GM23338 (cell line): ENCODE measurements around the gene ADAMTS14. TPM values are rescaled to one million over a fixed set of nuclear protein-coding genes. Genes with fewer than 3 reads are reported as not detected.
A peak's percentile ranks its signal among the peaks of the same experiment; 100 is the strongest.

Experiments
- ATAC-seq: fragments of 200-7000 bp; cut with Tn5 transposase; 3 replicates; pipeline ENCODE4 v1.9.1; 2020
- DNase-seq: peaks from one replicate; pipeline ENCODE4 v3.0.0-alpha.2; 2015; ENCODE audit warnings: low spot score
- H2AFZ ChIP-seq: fragments of 200-600 bp; sonication (generic); 2 replicates; pipeline ENCODE4 v1.8.0; 2016; ENCODE audit warnings: antibody characterized with exemption, mild to moderate bottlenecking, moderate library complexity
- H3F3A ChIP-seq: fragments of 200-600 bp; sonication (generic); replicated peaks from 2 replicates; pipeline ENCODE4 v1.8.0; 2017; ENCODE audit warnings: antibody characterized with exemption, mixed run types, low read depth
- H3K27ac ChIP-seq: fragments of 200-600 bp; sonication (generic); 2 replicates; pipeline ENCODE4 v1.6.1; 2016; ENCODE audit warnings: low read depth
- H3K27me3 ChIP-seq: fragments of 200-600 bp; sonication (generic); 2 replicates; pipeline ENCODE4 v1.8.0; 2016; ENCODE audit warnings: mild to moderate bottlenecking, mixed run types, moderate library complexity; ENCODE audit not compliant: insufficient read depth
- H3K36me3 ChIP-seq: fragments of 200-600 bp; sonication (generic); 2 replicates; pipeline ENCODE4 v1.8.0; 2016; ENCODE audit warnings: mild to moderate bottlenecking; ENCODE audit not compliant: insufficient read depth
- H3K4me1 ChIP-seq: fragments of 200-600 bp; sonication (generic); 2 replicates; pipeline ENCODE4 v1.8.0; 2016; ENCODE audit warnings: mild to moderate bottlenecking, moderate library complexity; ENCODE audit not compliant: insufficient read depth
- H3K4me2 ChIP-seq: fragments of 200-600 bp; sonication (generic); 2 replicates; pipeline ENCODE4 v1.7.1; 2017; ENCODE audit warnings: mixed run types
- H3K4me3 ChIP-seq: fragments of 200-600 bp; sonication (generic); 2 replicates; pipeline ENCODE4 v1.6.1; 2016; ENCODE audit warnings: mixed run types
- H3K79me2 ChIP-seq: fragments of 200-600 bp; sonication (generic); replicated peaks from 2 replicates; pipeline ENCODE4 v1.8.0; 2017; ENCODE audit warnings: mild to moderate bottlenecking; ENCODE audit not compliant: insufficient read depth
- H3K9me2 ChIP-seq: fragments of 200-600 bp; sonication (generic); 2 replicates; pipeline ENCODE4 v1.8.0; 2017; ENCODE audit not compliant: insufficient read depth
- H4K20me1 ChIP-seq: fragments of 200-600 bp; sonication (generic); replicated peaks from 2 replicates; pipeline ENCODE4 v1.8.0; 2017; ENCODE audit warnings: mild to moderate bottlenecking; ENCODE audit not compliant: insufficient read depth
- H3K27ac Mint-ChIP-seq: 2 replicates; pipeline ENCODE4 v1.8.0; 2020; ENCODE audit warnings: inconsistent platforms, mild to moderate bottlenecking, moderate library complexity, mixed read lengths
- H3K27me3 Mint-ChIP-seq: 3 replicates; pipeline ENCODE4 v1.8.0; 2022; ENCODE audit warnings: low read depth, mild to moderate bottlenecking, moderate library complexity, mixed read lengths, inconsistent platforms; ENCODE audit not compliant: insufficient read depth, poor library complexity
- H3K36me3 Mint-ChIP-seq: 3 replicates; pipeline ENCODE4 v1.8.0; 2021; ENCODE audit warnings: low read depth, mild to moderate bottlenecking, inconsistent platforms, moderate library complexity, mixed read lengths
- H3K4me1 Mint-ChIP-seq: 3 replicates; pipeline ENCODE4 v1.8.0; 2020; ENCODE audit warnings: mild to moderate bottlenecking, inconsistent platforms, mixed read lengths
- H3K4me3 Mint-ChIP-seq: 3 replicates; pipeline ENCODE4 v1.8.0; 2021; ENCODE audit warnings: moderate library complexity, mild to moderate bottlenecking, inconsistent platforms, mixed read lengths
- H3K9me3 Mint-ChIP-seq: 3 replicates; pipeline ENCODE4 v1.8.0; 2020; ENCODE audit warnings: moderate library complexity, mild to moderate bottlenecking, inconsistent platforms, mixed read lengths
- CREB1 ChIP-seq: fragments of 250-450 bp; sonication (Bioruptor Pico); IDR thresholded peaks from 2 replicates; pipeline ENCODE4 v1.5.0; 2020; ENCODE audit warnings: low read depth, mild to moderate bottlenecking, moderate library complexity
- CTCF ChIP-seq, 2 experiments: fragments of 200-600 bp in 1 of 2; sonication (generic) in 1 of 2; conservative IDR thresholded peaks; 2 replicates each; pipeline versions ENCODE4 v1.5.1 to v1.6.1; 2016 to 2017; ENCODE audit warnings: antibody characterized with exemption in 2 of 2, low read depth in 2 of 2, mild to moderate bottlenecking in 2 of 2, moderate library complexity in 1 of 2
- ETS1 ChIP-seq: IDR thresholded peaks from 2 replicates; pipeline ENCODE4 v1.6.1; 2016; ENCODE audit warnings: antibody characterized with exemption
- EZH2 ChIP-seq: fragments of 200-600 bp; sonication (generic); IDR thresholded peaks from one replicate; pipeline ENCODE4 v1.8.0; 2017; ENCODE audit warnings: antibody characterized with exemption, mild to moderate bottlenecking, low read depth; ENCODE audit not compliant: unreplicated experiment
- NANOG ChIP-seq: IDR thresholded peaks from 2 replicates; pipeline ENCODE4 v1.6.1; 2016; ENCODE audit warnings: antibody characterized with exemption, borderline replicate concordance
- POLR2AphosphoS5 ChIP-seq: IDR thresholded peaks from 2 replicates; pipeline ENCODE4 v1.6.1; 2016; ENCODE audit warnings: antibody characterized with exemption, low read depth
- STAT1 ChIP-seq: IDR thresholded peaks from one replicate; pipeline ENCODE4 v1.6.1; 2016; ENCODE audit warnings: antibody characterized with exemption; ENCODE audit not compliant: unreplicated experiment
- ZNF114 ChIP-seq: fragments of 250-450 bp; sonication (Bioruptor Pico); IDR thresholded peaks from 2 replicates; pipeline ENCODE4 v1.5.0; 2020; ENCODE audit warnings: mild to moderate bottlenecking, moderate library complexity
- ZNF331 ChIP-seq: fragments of 250-450 bp; sonication (Bioruptor Pico); IDR thresholded peaks from 2 replicates; pipeline ENCODE4 v1.5.0; 2020; ENCODE audit warnings: low read depth, mild to moderate bottlenecking, moderate library complexity
- polyA plus RNA-seq: library from polyadenylated mRNA; unstranded; fragments of >200 nt; fragmentation: Nextera tagmentation; extraction: Ambion mirVana; gene quantifications from 2 replicates; pipeline ENCODE4 v1.2.1, GENCODE V29; 2016
- total RNA-seq: library from RNA; depleted of rRNA; stranded (reverse); fragments of >200 nt; shearing (Covaris generic); gene quantifications from 2 replicates; pipeline ENCODE4 v1.2.3, GENCODE V29; 2014
- TF ChIP-seq, protein P1 (sequence below): IDR thresholded peaks from one replicate; pipeline ENCODE4 v1.6.1; 2018; ENCODE audit warnings: antibody characterized with exemption; ENCODE audit not compliant: unreplicated experiment

The ADAMTS14 gene
- total and polyA plus RNA-seq, 2 experiments from 2014 or later = 1.9 to 2.1 TPM

GRCh38 chr10:70669732-70670317 lies 2.5 kb upstream of the ADAMTS14 start:
- ATAC-seq (no peak), DNase-seq (no peak)
- Histone ChIP-seq H3K79me2 (no peaks in the 10 kb centered on the region), H3K36me3 (0 out of 2 replicates have a peak, but pooled peaks cover 5% of the 10 kb centered on the region), H3K4me3 (no peak overlapping the region), H3K4me2 (no peak overlapping the region), H3K9me2 (no peaks in the 10 kb centered on the region), H3K4me1 (peaks cover 5% of the 10 kb centered on the region; the same call in 1 of the 2 replicates), H3K27ac (no peak overlapping the region), H4K20me1 (no peaks in the 10 kb centered on the region), H3F3A (peaks cover 11% of the 10 kb centered on the region; the same call in 1 of the 2 replicates), H2AFZ (peak overlapping the region; percentile 76), H3K27me3 (peaks cover 24% of the 10 kb centered on the region)
- peaks cover 10% of the 10 kb centered on the region for H3K4me1 Mint-ChIP-seq
- H3K4me3 Mint-ChIP-seq = no peak overlapping the region; the same call in 2 of the 3 replicates
- no peak for TF ChIP-seq POLR2AphosphoS5
- H3K9me3 Mint-ChIP-seq = peaks cover 23% of the 10 kb centered on the region
- H3K27me3 Mint-ChIP-seq = peaks cover 29% of the 10 kb centered on the region
- peaks cover 13% of the 10 kb centered on the region; the same call in 2 of the 3 replicates for H3K36me3 Mint-ChIP-seq
- H3K27ac Mint-ChIP-seq = no peak overlapping the region

- H3K4me2 ChIP-seq = peak overlapping the region; percentile 82
- H3K9me2 ChIP-seq = no peaks in the 10 kb centered on the region
- DNase-seq (no peak), ATAC-seq (no peak)
- Mint-ChIP-seq H3K36me3 (peaks cover 13% of the 10 kb centered on the region; the same call in 2 of the 3 replicates), H3K27me3 (peaks cover 32% of the 10 kb centered on the region), H3K4me1 (peaks cover 15% of the 10 kb centered on the region), H3K27ac (no peak overlapping the region), H3K9me3 (peaks cover 23% of the 10 kb centered on the region), H3K4me3 (peak overlapping the region; percentile 76)
- 0 out of 2 replicates have a peak, but pooled peaks cover 5% of the 10 kb centered on the region for H3K36me3 ChIP-seq
- no peak for TF ChIP-seq EZH2
- TF ChIP-seq CTCF (conservative IDR thresholded peaks at IDR 0.05; ENCODE audit: low read depth in 2 of 2) = peak; percentile 30 to 47; a peak in 3 of 4 replicates
- peaks cover 24% of the 10 kb centered on the region for H3K27me3 ChIP-seq
- peak overlapping the region; percentile 100 for H2AFZ ChIP-seq
- no peak overlapping the region for H3K27ac ChIP-seq
- peaks cover 11% of the 10 kb centered on the region; the same call in 1 of the 2 replicates for H3F3A ChIP-seq
- no peaks in the 10 kb centered on the region for H4K20me1 ChIP-seq
- peak overlapping the region; percentile 64 for H3K4me3 ChIP-seq
- peaks cover 5% of the 10 kb centered on the region; the same call in 1 of the 2 replicates for H3K4me1 ChIP-seq
- no peaks in the 10 kb centered on the region for H3K79me2 ChIP-seq
These were observed 614 bp upstream of the ADAMTS14 start for GRCh38 chr10:70671619-70672164.

GRCh38 chr10:70673043-70673928 lies 980 bp downstream of the ADAMTS14 start:
- no peaks in the 10 kb centered on the region for H4K20me1 ChIP-seq
- no peak overlapping the region for H3K27ac ChIP-seq
- H2AFZ ChIP-seq = peak overlapping the region; percentile 84; the same call in 1 of the 2 replicates
- Mint-ChIP-seq H3K4me1 (peaks cover 15% of the 10 kb centered on the region), H3K4me3 (peak overlapping the region; percentile 61), H3K27me3 (peaks cover 32% of the 10 kb centered on the region), H3K27ac (no peak overlapping the region), H3K9me3 (peaks cover 10% of the 10 kb centered on the region), H3K36me3 (peaks cover 9% of the 10 kb centered on the region; the same call in 2 of the 3 replicates)
- H3K36me3 ChIP-seq = no peaks in the 10 kb centered on the region
- peaks cover 24% of the 10 kb centered on the region for H3K27me3 ChIP-seq
- H3K4me3 ChIP-seq = peak overlapping the region; percentile 64
- H3K4me1 ChIP-seq = peaks cover 5% of the 10 kb centered on the region; the same call in 1 of the 2 replicates
- peak; percentile 39 for DNase-seq
- no peaks in the 10 kb centered on the region for H3K9me2 ChIP-seq
- no peaks in the 10 kb centered on the region for H3K79me2 ChIP-seq
- ATAC-seq = peak; percentile 6
- peak overlapping the region; percentile 88 for H3K4me2 ChIP-seq
- peaks cover 11% of the 10 kb centered on the region; the same call in 1 of the 2 replicates for H3F3A ChIP-seq
- no peak for TF ChIP-seq ZNF114 (CRISPR knock-in tag)
- TF ChIP-seq, protein P1, sequence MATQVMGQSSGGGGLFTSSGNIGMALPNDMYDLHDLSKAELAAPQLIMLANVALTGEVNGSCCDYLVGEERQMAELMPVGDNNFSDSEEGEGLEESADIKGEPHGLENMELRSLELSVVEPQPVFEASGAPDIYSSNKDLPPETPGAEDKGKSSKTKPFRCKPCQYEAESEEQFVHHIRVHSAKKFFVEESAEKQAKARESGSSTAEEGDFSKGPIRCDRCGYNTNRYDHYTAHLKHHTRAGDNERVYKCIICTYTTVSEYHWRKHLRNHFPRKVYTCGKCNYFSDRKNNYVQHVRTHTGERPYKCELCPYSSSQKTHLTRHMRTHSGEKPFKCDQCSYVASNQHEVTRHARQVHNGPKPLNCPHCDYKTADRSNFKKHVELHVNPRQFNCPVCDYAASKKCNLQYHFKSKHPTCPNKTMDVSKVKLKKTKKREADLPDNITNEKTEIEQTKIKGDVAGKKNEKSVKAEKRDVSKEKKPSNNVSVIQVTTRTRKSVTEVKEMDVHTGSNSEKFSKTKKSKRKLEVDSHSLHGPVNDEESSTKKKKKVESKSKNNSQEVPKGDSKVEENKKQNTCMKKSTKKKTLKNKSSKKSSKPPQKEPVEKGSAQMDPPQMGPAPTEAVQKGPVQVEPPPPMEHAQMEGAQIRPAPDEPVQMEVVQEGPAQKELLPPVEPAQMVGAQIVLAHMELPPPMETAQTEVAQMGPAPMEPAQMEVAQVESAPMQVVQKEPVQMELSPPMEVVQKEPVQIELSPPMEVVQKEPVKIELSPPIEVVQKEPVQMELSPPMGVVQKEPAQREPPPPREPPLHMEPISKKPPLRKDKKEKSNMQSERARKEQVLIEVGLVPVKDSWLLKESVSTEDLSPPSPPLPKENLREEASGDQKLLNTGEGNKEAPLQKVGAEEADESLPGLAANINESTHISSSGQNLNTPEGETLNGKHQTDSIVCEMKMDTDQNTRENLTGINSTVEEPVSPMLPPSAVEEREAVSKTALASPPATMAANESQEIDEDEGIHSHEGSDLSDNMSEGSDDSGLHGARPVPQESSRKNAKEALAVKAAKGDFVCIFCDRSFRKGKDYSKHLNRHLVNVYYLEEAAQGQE = no peak
- no peak for TF ChIP-seq CREB1
- TF ChIP-seq ETS1 = no peak
- TF ChIP-seq ZNF331 (CRISPR knock-in tag) = no peak
- TF ChIP-seq POLR2AphosphoS5 = no peak
- TF ChIP-seq NANOG = no peak
- no peak for TF ChIP-seq STAT1
